ENCODE results near the gene CXADR.

DNA sequence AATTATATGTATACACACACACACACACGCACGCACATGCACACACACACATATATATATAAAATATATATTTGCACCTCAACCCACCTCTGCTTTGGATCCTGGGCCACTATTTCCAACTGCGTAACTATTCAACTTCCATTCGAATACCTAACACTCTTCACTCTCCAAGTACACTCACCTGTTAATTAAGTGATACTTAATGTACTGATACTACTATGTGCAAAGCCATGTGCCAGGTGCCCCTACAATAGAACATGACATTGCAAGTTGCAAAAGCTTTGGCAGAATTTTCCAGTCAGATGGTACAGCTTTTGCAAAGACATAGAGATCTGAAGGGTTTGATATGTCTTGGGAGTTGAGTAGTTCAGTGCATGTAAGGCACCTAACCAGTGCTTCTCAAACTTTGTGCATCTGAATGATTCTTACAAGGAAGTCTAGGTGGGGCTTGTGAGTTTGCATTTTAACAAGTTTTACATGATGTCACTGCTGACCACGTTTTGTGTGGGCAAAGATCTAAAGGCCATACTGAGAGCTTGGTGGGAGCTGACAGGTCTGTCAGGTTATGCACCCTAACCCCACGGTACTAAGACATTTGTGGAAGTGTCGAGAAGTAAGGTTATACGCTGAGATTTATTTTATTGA is 7.2 kb downstream of the CXADR start:
- TF ChIP-seq, protein P1, sequence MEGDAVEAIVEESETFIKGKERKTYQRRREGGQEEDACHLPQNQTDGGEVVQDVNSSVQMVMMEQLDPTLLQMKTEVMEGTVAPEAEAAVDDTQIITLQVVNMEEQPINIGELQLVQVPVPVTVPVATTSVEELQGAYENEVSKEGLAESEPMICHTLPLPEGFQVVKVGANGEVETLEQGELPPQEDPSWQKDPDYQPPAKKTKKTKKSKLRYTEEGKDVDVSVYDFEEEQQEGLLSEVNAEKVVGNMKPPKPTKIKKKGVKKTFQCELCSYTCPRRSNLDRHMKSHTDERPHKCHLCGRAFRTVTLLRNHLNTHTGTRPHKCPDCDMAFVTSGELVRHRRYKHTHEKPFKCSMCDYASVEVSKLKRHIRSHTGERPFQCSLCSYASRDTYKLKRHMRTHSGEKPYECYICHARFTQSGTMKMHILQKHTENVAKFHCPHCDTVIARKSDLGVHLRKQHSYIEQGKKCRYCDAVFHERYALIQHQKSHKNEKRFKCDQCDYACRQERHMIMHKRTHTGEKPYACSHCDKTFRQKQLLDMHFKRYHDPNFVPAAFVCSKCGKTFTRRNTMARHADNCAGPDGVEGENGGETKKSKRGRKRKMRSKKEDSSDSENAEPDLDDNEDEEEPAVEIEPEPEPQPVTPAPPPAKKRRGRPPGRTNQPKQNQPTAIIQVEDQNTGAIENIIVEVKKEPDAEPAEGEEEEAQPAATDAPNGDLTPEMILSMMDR (IDR thresholded peaks at IDR 0.05), result no peak
- TF ChIP-seq POLR2A (IDR thresholded peaks at IDR 0.05), result no peak

All from thyroid gland (tissue), 4 donors.